ENCODE data around the gene SHC3.

SHC3 gene

DNA sequence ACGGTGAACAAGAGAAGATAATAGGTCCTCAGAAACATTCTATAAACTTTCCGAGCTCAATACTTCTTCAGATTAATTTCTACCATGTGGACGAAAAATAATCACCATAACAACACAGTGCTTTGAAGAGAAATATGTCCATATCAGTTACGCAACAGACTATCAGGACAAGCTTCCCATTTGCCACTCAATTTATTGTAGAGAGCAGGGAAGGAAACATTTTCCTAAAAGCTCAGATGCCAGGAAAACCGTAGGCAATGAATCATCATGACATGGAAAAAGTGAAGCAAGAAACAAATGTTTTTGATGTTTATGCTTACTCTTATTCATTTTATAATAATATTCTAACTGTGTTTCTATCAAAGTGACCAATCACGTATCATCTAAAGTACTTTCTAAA, 99.8 kb downstream of the SHC3 start:
- in situ Hi-C loops (cut with HindIII; ENCODE audit: low sequenced_read_pairs) = no loop called here
- no peak overlapping the region for H3K4me3 ChIP-seq (ENCODE audit: low read depth, low read length)
- no peak for DNase-seq (ENCODE audit: low read depth)
- TF ChIP-seq, protein P1, sequence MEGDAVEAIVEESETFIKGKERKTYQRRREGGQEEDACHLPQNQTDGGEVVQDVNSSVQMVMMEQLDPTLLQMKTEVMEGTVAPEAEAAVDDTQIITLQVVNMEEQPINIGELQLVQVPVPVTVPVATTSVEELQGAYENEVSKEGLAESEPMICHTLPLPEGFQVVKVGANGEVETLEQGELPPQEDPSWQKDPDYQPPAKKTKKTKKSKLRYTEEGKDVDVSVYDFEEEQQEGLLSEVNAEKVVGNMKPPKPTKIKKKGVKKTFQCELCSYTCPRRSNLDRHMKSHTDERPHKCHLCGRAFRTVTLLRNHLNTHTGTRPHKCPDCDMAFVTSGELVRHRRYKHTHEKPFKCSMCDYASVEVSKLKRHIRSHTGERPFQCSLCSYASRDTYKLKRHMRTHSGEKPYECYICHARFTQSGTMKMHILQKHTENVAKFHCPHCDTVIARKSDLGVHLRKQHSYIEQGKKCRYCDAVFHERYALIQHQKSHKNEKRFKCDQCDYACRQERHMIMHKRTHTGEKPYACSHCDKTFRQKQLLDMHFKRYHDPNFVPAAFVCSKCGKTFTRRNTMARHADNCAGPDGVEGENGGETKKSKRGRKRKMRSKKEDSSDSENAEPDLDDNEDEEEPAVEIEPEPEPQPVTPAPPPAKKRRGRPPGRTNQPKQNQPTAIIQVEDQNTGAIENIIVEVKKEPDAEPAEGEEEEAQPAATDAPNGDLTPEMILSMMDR (IDR thresholded peaks at IDR 0.05; ENCODE audit: low read depth, low read length, missing control alignments) = no peak

DNA sequence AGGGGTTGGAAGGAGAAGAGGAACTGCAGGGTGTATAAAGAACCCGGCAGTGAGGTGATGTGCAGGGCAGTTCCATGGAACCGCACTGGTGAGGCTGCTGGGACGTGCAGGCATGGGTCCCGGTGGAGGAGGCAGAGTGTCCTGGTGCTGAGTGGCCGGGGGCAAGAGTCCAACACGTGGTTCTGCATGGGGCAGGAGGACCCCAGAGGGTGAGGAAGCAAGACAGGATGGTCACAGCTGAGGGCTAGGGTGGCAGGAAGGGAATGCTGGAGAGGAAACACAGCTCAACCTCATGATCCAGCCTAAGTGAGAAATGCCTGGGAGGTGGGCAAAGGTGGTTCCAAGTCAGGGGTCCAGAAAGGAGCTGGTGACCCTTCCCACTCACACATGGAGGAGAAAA, 100.2 kb downstream of the SHC3 start:
- no peak for DNase-seq (ENCODE audit: low read depth)
- in situ Hi-C loops (cut with HindIII; ENCODE audit: low sequenced_read_pairs) = no loop called here
- TF ChIP-seq, protein P1 (IDR thresholded peaks at IDR 0.05; ENCODE audit: low read depth, low read length, missing control alignments) = no peak
- H3K4me3 ChIP-seq (ENCODE audit: low read depth, low read length) = no peak overlapping the region

DNA sequence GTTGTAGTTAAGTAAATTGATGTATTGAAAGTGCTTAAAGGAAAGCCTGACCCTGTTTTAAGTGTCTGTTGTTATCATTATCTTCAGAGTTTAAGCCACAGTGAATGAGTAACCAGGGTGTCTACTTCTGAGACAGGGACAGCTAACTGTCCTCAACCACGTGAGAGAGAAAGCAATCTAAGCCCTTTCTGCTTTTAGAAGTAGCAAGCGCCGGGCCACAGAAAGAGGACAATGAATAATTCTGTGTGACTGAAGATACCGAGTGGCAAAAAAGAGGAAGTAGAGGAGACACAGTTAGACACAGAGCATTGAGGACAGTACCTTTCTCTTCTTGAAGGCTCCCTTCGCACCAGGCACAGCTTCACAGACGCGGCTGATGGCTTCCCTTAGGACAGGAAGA, 101.1 kb downstream of the SHC3 start:
- DNase-seq (ENCODE audit: low read depth) = no peak
- no peak overlapping the region for H3K4me3 ChIP-seq (ENCODE audit: low read depth, low read length)
- in situ Hi-C loops (cut with HindIII; ENCODE audit: low sequenced_read_pairs) = no loop called here
- TF ChIP-seq, protein P1 (IDR thresholded peaks at IDR 0.05; ENCODE audit: low read depth, low read length, missing control alignments) = no peak

DNA sequence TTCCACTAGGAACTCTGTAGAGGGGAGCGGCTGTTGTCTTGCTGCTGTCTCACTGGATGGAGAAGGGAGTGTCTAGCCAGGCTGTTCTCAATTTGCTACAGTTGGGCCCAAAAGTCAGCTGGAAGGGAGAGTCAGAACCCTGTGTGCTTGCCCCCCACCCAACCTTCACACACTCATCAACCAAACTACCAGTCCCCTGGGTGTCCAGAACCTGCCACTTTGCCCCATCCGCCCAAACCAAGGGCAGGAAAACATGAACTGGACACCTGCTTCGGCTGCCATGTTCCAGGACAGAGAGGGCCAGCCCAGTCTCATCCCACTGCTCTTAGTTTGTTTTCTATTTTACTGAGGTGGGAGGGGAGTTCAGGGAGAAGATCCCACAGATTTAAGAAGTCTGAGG, 105.2 kb downstream of the SHC3 start:
- H3K4me3 ChIP-seq (ENCODE audit: low read depth, low read length) = no peak overlapping the region
- TF ChIP-seq, protein P1 (IDR thresholded peaks at IDR 0.05; ENCODE audit: low read depth, low read length, missing control alignments) = no peak
- in situ Hi-C loops (cut with HindIII; ENCODE audit: low sequenced_read_pairs) = no loop called here
- DNase-seq (ENCODE audit: low read depth) = no peak

DNA sequence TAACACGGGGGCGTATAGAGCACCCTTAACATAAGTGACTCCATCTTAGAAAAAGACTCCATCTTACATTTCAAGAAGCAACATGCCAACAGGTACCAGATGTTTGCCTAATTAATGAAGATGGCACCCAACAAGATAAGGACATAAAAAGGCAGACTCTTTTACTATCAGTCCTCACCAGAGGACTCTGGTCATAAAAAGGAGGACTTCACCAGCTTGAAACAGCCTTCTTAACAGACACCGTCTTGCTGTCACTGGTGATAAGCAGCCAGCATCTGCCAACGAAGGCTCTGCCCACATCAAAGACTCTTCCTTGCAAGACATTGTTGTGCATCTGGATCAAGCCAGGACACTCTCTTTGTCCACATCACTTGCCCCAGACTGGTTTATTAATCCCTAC, 107.0 kb downstream of the SHC3 start:
- in situ Hi-C loops (cut with HindIII; ENCODE audit: low sequenced_read_pairs) = no loop called here
- H3K4me3 ChIP-seq (ENCODE audit: low read depth, low read length) = no peak overlapping the region
- DNase-seq (ENCODE audit: low read depth) = no peak
- TF ChIP-seq, protein P1 (IDR thresholded peaks at IDR 0.05; ENCODE audit: low read depth, low read length, missing control alignments) = no peak

DNA sequence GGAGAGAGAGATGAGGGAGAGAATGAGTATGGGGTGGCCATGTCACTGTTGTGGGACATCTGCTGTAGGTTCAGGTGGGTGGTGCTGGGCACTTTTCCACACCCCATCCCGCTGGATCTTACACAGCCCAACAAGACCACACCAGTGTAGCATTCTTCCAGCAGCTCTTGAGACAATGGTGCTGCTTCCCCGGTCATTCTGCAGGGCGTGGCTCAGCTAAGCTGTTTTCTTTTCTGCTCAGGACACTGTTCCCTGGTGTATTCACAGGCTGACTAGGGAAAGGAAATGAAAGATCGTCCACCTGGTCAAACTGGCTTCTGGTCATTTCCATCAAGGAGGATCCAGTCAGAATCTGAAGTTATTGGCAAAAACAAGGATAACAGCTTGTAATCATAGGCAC, 111.8 kb downstream of the SHC3 start:
- no peak overlapping the region for H3K4me3 ChIP-seq (ENCODE audit: low read depth, low read length)
- in situ Hi-C loops (cut with HindIII; ENCODE audit: low sequenced_read_pairs) = no loop called here
- DNase-seq (ENCODE audit: low read depth) = no peak
- TF ChIP-seq, protein P1 (IDR thresholded peaks at IDR 0.05; ENCODE audit: low read depth, low read length, missing control alignments) = no peak

DNA sequence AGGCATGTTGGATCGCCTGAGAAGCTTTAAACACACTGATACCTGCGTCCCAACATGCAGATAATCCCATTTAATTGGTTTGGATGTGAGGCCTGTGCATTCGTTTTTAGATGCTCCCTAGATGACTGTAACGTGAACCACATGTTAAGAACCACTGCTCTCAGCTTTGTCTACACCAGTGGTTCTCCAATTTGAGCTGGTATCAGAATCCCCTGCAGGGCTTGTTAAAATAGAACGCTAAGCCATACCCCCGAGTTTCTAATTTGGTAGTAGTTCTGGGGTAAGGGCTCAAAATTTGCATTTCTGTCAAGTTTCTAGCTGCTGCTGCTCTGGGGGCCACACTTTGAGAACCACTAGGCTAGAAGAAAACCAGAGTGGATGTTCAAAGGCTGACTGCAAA, 112.7 kb downstream of the SHC3 start:
- in situ Hi-C loops (cut with HindIII; ENCODE audit: low sequenced_read_pairs) = no loop called here
- TF ChIP-seq, protein P1 (IDR thresholded peaks at IDR 0.05; ENCODE audit: low read depth, low read length, missing control alignments) = no peak
- no peak overlapping the region for H3K4me3 ChIP-seq (ENCODE audit: low read depth, low read length)
- DNase-seq (ENCODE audit: low read depth) = no peak

All from astrocyte of the cerebellum (primary cell).